OCI-LY3 (cell line): ENCODE data around the gene FAM171A2.

Source experiments
- H2AFZ ChIP-seq: fragments of 200-600, 300-600 bp; shearing (Covaris generic); 2 replicates; pipeline ENCODE4 v1.6.0; 2014; ENCODE audit warnings: antibody characterized with exemption, low read depth, low read length
- H3K27ac ChIP-seq: fragments of 200-600, 300-600 bp; sonication (generic); 2 replicates; pipeline ENCODE4 v1.5.1; 2014; ENCODE audit warnings: mild to moderate bottlenecking, low read length, moderate library complexity, mixed read lengths
- H3K27me3 ChIP-seq: fragments of 200-600, 300-600 bp; sonication (generic); 2 replicates; pipeline ENCODE4 v1.6.1; 2014; ENCODE audit warnings: low read depth, low read length, mixed read lengths
- H3K36me3 ChIP-seq: fragments of 200-600, 300-600 bp; sonication (generic); replicated peaks from 2 replicates; pipeline ENCODE3; 2014; ENCODE audit warnings: low read depth, low read length, mixed read lengths
- H3K4me1 ChIP-seq: fragments of 300-600, 200-600 bp; sonication (generic); 2 replicates; pipeline ENCODE4 v1.6.1; 2014; ENCODE audit warnings: low read length, mixed read lengths
- H3K4me2 ChIP-seq: fragments of 200-600, 300-600 bp; sonication (generic); 2 replicates; pipeline ENCODE4 v1.6.1; 2014; ENCODE audit warnings: low read length, mixed read lengths
- H3K4me3 ChIP-seq: fragments of 300-600, 200-600 bp; sonication (generic); 2 replicates; pipeline ENCODE4 v1.5.1; 2014; ENCODE audit warnings: antibody characterized with exemption, mild to moderate bottlenecking, low read length, moderate library complexity
- H3K79me2 ChIP-seq: fragments of 300-600, 200-600 bp; shearing (Covaris generic); 2 replicates; pipeline ENCODE4 v1.6.1; 2014; ENCODE audit warnings: mild to moderate bottlenecking, low read length, mixed read lengths
- H3K9ac ChIP-seq: fragments of 300-600, 200-600 bp; shearing (Covaris generic); 2 replicates; pipeline ENCODE4 v1.6.0; 2014; ENCODE audit warnings: mild to moderate bottlenecking, low read length, moderate library complexity
- H3K9me3 ChIP-seq: fragments of 200-600, 300-600 bp; shearing (Covaris generic); 2 replicates; pipeline ENCODE4 v1.6.1; 2014; ENCODE audit warnings: low read length, mixed read lengths; ENCODE audit not compliant: insufficient read depth
- H4K20me1 ChIP-seq: fragments of 200-600, 300-600 bp; sonication (generic); 2 replicates; pipeline ENCODE4 v1.6.1; 2016; ENCODE audit warnings: low read length, mixed read lengths; ENCODE audit not compliant: insufficient read depth
- EZH2phosphoT487 ChIP-seq: fragments of 200-600 bp; shearing (Covaris generic); IDR thresholded peaks from 2 replicates; pipeline ENCODE4 v1.6.1; 2018; ENCODE audit warnings: antibody characterized with exemption, mixed run types, low read depth
- TF ChIP-seq, protein P1 (sequence below): fragments of 200-600, 300-600 bp; sonication (generic); IDR thresholded peaks from 2 replicates; pipeline ENCODE4 v1.5.1; 2014; ENCODE audit warnings: antibody characterized with exemption, low read length, low read depth

The FAM171A2 gene

GRCh38 chr17:44389281-44389680 is 25.6 kb upstream of the FAM171A2 start, which contains the start of gene ITGA2B:
Gene ITGA2B (minus strand): TSS chr17:44389649. CDS start chr17:44389473, 176 bp downstream.
- Histone ChIP-seq H3K4me2 (no peak within 1 kb of the TSS), H3K9me3 (no peaks in the 10 kb centered on the region), H3K27ac (no peak within 1 kb of the TSS), H3K4me3 (no peak within 1 kb of the TSS), H4K20me1 (no peaks in the 10 kb centered on the region), H3K79me2 (no peaks in the 10 kb centered on the region), H3K36me3 (no peaks in the 10 kb centered on the region), H3K9ac (no peak within 1 kb of the TSS), H3K4me1 (peaks cover 9% of the 10 kb centered on the region; the same call in 1 of the 2 replicates), H2AFZ (peak within 1 kb of the TSS; percentile 50; the same call in 1 of the 2 replicates), H3K27me3 (peaks cover 2% of the 10 kb centered on the region; the same call in 1 of the 2 replicates)
- TF ChIP-seq, protein P1, sequence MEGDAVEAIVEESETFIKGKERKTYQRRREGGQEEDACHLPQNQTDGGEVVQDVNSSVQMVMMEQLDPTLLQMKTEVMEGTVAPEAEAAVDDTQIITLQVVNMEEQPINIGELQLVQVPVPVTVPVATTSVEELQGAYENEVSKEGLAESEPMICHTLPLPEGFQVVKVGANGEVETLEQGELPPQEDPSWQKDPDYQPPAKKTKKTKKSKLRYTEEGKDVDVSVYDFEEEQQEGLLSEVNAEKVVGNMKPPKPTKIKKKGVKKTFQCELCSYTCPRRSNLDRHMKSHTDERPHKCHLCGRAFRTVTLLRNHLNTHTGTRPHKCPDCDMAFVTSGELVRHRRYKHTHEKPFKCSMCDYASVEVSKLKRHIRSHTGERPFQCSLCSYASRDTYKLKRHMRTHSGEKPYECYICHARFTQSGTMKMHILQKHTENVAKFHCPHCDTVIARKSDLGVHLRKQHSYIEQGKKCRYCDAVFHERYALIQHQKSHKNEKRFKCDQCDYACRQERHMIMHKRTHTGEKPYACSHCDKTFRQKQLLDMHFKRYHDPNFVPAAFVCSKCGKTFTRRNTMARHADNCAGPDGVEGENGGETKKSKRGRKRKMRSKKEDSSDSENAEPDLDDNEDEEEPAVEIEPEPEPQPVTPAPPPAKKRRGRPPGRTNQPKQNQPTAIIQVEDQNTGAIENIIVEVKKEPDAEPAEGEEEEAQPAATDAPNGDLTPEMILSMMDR = no peak

DNA sequence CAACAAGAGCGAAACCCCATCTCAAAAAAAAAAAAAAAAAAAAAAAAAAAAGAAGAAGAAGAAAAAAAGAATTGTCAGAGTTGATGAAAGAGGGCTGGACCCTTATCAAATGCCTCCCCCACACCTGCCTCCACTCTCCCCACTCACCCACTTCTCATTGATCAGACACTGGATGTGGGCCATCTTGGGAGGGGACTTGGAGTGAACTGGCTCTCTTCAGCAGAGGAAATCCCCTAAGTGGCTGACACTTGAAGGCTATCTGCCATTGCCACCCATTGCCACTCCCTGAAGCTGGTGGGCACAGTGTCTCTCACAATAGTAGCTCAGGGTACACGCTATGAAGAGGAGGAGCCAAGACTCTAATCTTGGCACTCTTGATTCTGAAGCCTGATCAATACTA is 24.2 kb upstream of the FAM171A2 start:
- Histone ChIP-seq H3K9ac (no peak overlapping the region), H3K4me1 (peaks cover 9% of the 10 kb centered on the region; the same call in 1 of the 2 replicates), H3K79me2 (no peaks in the 10 kb centered on the region), H3K36me3 (no peaks in the 10 kb centered on the region), H3K27me3 (peaks cover 2% of the 10 kb centered on the region; the same call in 1 of the 2 replicates), H3K4me3 (no peak overlapping the region), H3K27ac (no peak overlapping the region), H4K20me1 (no peaks in the 10 kb centered on the region), H2AFZ (no peak overlapping the region), H3K4me2 (no peak overlapping the region), H3K9me3 (no peaks in the 10 kb centered on the region)
- no peak for TF ChIP-seq EZH2phosphoT487
- TF ChIP-seq, protein P1 = no peak

- Histone ChIP-seq H3K9me3 (no peaks in the 10 kb centered on the region), H2AFZ (no peak overlapping the region)
Observed at GRCh38 chr17:44386182-44386525, 22.5 kb upstream of the FAM171A2 start.

DNA sequence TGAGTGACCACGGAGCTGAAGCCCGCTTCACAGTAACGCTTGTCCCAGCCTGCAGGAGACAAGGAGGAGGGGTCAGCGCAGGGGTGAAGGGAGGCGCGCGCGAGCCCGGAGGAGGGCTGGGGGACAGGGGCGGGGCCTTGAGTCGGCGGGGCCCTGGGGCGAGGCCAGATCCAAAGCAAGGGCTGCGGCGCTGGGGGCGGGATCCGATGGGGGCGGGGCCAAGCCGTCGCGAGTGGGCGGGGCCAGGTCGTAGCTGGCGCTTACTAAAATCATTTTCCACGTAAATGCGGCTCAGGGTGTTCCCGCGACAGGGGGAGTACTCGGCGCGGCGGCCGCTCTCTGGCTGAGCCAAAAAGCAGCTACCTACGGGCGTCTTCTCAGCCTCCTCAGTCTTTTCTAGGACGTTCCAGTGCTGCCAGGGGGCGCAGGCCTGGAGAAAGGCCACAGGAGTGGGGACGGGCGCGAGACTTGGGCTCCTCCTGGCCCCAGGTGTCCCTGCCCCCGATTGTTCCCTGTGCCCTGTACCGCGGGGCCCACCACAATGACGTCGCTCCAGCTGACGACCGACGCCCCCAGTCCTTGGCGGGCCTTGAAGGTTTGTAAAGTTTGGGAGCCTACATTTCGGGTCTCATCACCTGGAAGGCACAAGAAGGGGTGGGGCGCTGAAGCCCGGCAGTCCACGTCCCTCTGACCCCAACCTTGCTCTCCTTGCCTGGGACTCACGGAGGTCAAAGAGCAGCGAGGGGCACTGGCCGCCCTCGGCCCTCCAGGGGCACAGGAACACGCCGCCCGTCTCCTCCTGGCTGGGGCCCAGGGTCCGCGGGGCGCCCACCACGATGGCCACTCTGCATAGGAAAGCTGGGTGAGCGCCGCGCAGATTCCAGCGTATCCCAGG is 21.9 kb upstream of the FAM171A2 start:
- no peaks in the 10 kb centered on the region for H3K79me2 ChIP-seq
- peak overlapping the region; percentile 97 for H2AFZ ChIP-seq
- H3K36me3 ChIP-seq = no peaks in the 10 kb centered on the region
- no peak overlapping the region for H3K27ac ChIP-seq
- peaks cover 2% of the 10 kb centered on the region; the same call in 1 of the 2 replicates for H3K27me3 ChIP-seq
- H3K9me3 ChIP-seq = no peaks in the 10 kb centered on the region
- peak overlapping the region; percentile 95 for H3K4me3 ChIP-seq
- no peaks in the 10 kb centered on the region for H4K20me1 ChIP-seq
- H3K9ac ChIP-seq = peak overlapping the region; percentile 72
- peak overlapping the region; percentile 99 for H3K4me2 ChIP-seq
- TF ChIP-seq, protein P1 = peak; percentile 39; the same call in 1 of the 2 replicates
- no peak for TF ChIP-seq EZH2phosphoT487
- H3K4me1 ChIP-seq = peaks cover 9% of the 10 kb centered on the region; the same call in 1 of the 2 replicates

More at GRCh38 chr17:44386182-44386525, 22.5 kb upstream of the FAM171A2 start:
- TF ChIP-seq, protein P1 = no peak
- no peak for TF ChIP-seq EZH2phosphoT487
- Histone ChIP-seq H3K4me2 (peak overlapping the region; percentile 99), H3K9ac (no peak overlapping the region), H3K36me3 (no peaks in the 10 kb centered on the region), H4K20me1 (no peaks in the 10 kb centered on the region), H3K79me2 (no peaks in the 10 kb centered on the region), H3K4me1 (peaks cover 9% of the 10 kb centered on the region; the same call in 1 of the 2 replicates), H3K4me3 (peak overlapping the region; percentile 95), H3K27ac (no peak overlapping the region), H3K27me3 (peaks cover 2% of the 10 kb centered on the region; the same call in 1 of the 2 replicates)
